H9 (cell line): ENCODE data around the gene AP1S3. TPM values are rescaled to one million over a fixed set of nuclear protein-coding genes. Genes with fewer than 3 reads are reported as not detected.

Experiments
- DNase-seq: peaks from one replicate; pipeline ENCODE4 v3.0.0-alpha.2; 2017
- H2AFZ ChIP-seq: one replicate; pipeline ENCODE4 v1.6.1; 2013; ENCODE audit warnings: mild to moderate bottlenecking, low read length, control low read depth, moderate library complexity
- H2AK5ac ChIP-seq: 2 replicates; pipeline ENCODE4 v1.6.1; 2013; ENCODE audit warnings: low read length, control low read depth, mixed read lengths; ENCODE audit not compliant: insufficient read length
- H2BK120ac ChIP-seq: one replicate; pipeline ENCODE4 v1.6.1; 2013; ENCODE audit warnings: low read depth, mild to moderate bottlenecking, low read length, control low read depth, inconsistent platforms; ENCODE audit not compliant: poor library complexity, severe bottlenecking
- H2BK12ac ChIP-seq: 2 replicates; pipeline ENCODE4 v1.6.1; 2013; ENCODE audit warnings: low read length, control low read depth, mixed read lengths, low read depth; ENCODE audit not compliant: insufficient read length
- H2BK15ac ChIP-seq: 2 replicates; pipeline ENCODE4 v1.6.1; 2013; ENCODE audit warnings: low read depth, low read length, control low read depth
- H2BK20ac ChIP-seq: one replicate; pipeline ENCODE4 v1.6.1; 2013; ENCODE audit warnings: low read depth, mild to moderate bottlenecking, low read length, control low read depth, inconsistent platforms; ENCODE audit not compliant: poor library complexity, severe bottlenecking
- H2BK5ac ChIP-seq: 2 replicates; pipeline ENCODE4 v1.6.1; 2013; ENCODE audit warnings: low read length, control low read depth, mixed read lengths; ENCODE audit not compliant: insufficient read length
- H3K14ac ChIP-seq: 2 replicates; pipeline ENCODE4 v1.6.1; 2013; ENCODE audit warnings: low read length, control low read depth; ENCODE audit not compliant: insufficient read depth
- H3K18ac ChIP-seq: 2 replicates; pipeline ENCODE4 v1.6.1; 2013; ENCODE audit warnings: low read depth, mild to moderate bottlenecking, mixed read lengths, low read length, control low read depth; ENCODE audit not compliant: insufficient read length
- H3K23ac ChIP-seq: 2 replicates; pipeline ENCODE4 v1.6.1; 2013; ENCODE audit warnings: low read length, control low read depth, mixed read lengths, low read depth; ENCODE audit not compliant: insufficient read length
- H3K23me2 ChIP-seq: 2 replicates; pipeline ENCODE4 v1.6.1; 2013; ENCODE audit warnings: low read depth, mild to moderate bottlenecking, mixed read lengths, low read length, control low read depth; ENCODE audit not compliant: insufficient read length, poor library complexity, severe bottlenecking
- H3K27ac ChIP-seq: 2 replicates; pipeline ENCODE4 v1.5.1; 2013; ENCODE audit warnings: low read length, control low read depth, mixed read lengths, low read depth; ENCODE audit not compliant: insufficient read length
- H3K27me3 ChIP-seq: 2 replicates; pipeline ENCODE4 v1.6.1; 2013; ENCODE audit warnings: low read length, control low read depth, inconsistent platforms; ENCODE audit not compliant: insufficient read depth
- H3K4ac ChIP-seq: 2 replicates; pipeline ENCODE4 v1.6.1; 2013; ENCODE audit warnings: low read depth, mild to moderate bottlenecking, control low read depth, inconsistent platforms, low read length, moderate library complexity
- H3K4me1 ChIP-seq: 2 replicates; pipeline ENCODE4 v1.6.1; 2013; ENCODE audit warnings: low read length, control low read depth, inconsistent platforms; ENCODE audit not compliant: insufficient read depth
- H3K4me2 ChIP-seq: 2 replicates; pipeline ENCODE4 v1.6.1; 2013; ENCODE audit warnings: low read length, control low read depth, mixed read lengths; ENCODE audit not compliant: insufficient read length, insufficient read depth
- H3K56ac ChIP-seq: 2 replicates; pipeline ENCODE4 v1.6.1; 2013; ENCODE audit warnings: low read depth, mild to moderate bottlenecking, mixed read lengths, low read length, control low read depth; ENCODE audit not compliant: insufficient read length
- H3K79me1 ChIP-seq: 2 replicates; pipeline ENCODE4 v1.6.1; 2013; ENCODE audit warnings: low read depth, mild to moderate bottlenecking, moderate library complexity, low read length, control low read depth, inconsistent platforms; ENCODE audit not compliant: insufficient read depth, poor library complexity, severe bottlenecking
- H3K79me2 ChIP-seq: 2 replicates; pipeline ENCODE4 v1.6.1; 2013; ENCODE audit warnings: low read length, control low read depth, inconsistent platforms; ENCODE audit not compliant: insufficient read depth
- H3K9ac ChIP-seq: 2 replicates; pipeline ENCODE4 v1.6.1; 2013; ENCODE audit warnings: low read length, control low read depth, mixed read lengths; ENCODE audit not compliant: insufficient read length; ENCODE audit errors: extremely low read depth
- H3K9me3 ChIP-seq: one replicate; pipeline ENCODE4 v1.6.1; 2013; ENCODE audit warnings: low read depth, low read length, inconsistent platforms; ENCODE audit not compliant: control insufficient read depth
- H3T11ph ChIP-seq: one replicate; pipeline ENCODE4 v1.6.1; 2013; ENCODE audit warnings: mild to moderate bottlenecking, low read length, control low read depth, inconsistent platforms
- H4K20me1 ChIP-seq: one replicate; pipeline ENCODE4 v1.6.1; 2013; ENCODE audit not compliant: control insufficient read depth, insufficient read length, insufficient read depth
- H4K5ac ChIP-seq: 2 replicates; pipeline ENCODE4 v1.6.1; 2013; ENCODE audit warnings: low read depth, mild to moderate bottlenecking, mixed read lengths, low read length, control low read depth; ENCODE audit not compliant: insufficient read length
- H4K8ac ChIP-seq: replicated peaks from 2 replicates; pipeline ENCODE4 v1.6.1; 2013; ENCODE audit warnings: low read length, control low read depth, mixed read lengths, low read depth; ENCODE audit not compliant: insufficient read length
- H4K91ac ChIP-seq: 2 replicates; pipeline ENCODE4 v1.6.1; 2013; ENCODE audit warnings: low read depth, mild to moderate bottlenecking, moderate library complexity, mixed read lengths, low read length, control low read depth; ENCODE audit not compliant: insufficient read length
- H3K27ac Mint-ChIP-seq, 3 experiments: 2 replicates in 2 of 3; 3 replicates in 1 of 3; pipeline ENCODE4 v1.8.0; 2020 to 2021; ENCODE audit warnings: mixed read lengths in 3 of 3, mild to moderate bottlenecking in 1 of 3, moderate library complexity in 1 of 3
- H3K27me3 Mint-ChIP-seq: 2 replicates; pipeline ENCODE4 v1.8.0; 2021; ENCODE audit warnings: low read depth, mild to moderate bottlenecking, moderate library complexity, mixed read lengths
- H3K36me3 Mint-ChIP-seq, 3 experiments: 2 replicates in 2 of 3; 3 replicates in 1 of 3; pipeline ENCODE4 v1.8.0; 2020 to 2021; ENCODE audit warnings: low read depth in 3 of 3, mixed read lengths in 3 of 3; ENCODE audit not compliant: insufficient read depth in 1 of 3
- H3K4me1 Mint-ChIP-seq, 2 experiments: 2 replicates each; pipeline ENCODE4 v1.8.0; 2020; ENCODE audit warnings: mixed read lengths in 2 of 2
- H3K4me3 Mint-ChIP-seq, 2 experiments: 2 replicates in 1 of 2; 3 replicates in 1 of 2; pipeline ENCODE4 v1.8.0; 2020 to 2021; ENCODE audit warnings: mild to moderate bottlenecking in 2 of 2, mixed read lengths in 2 of 2, moderate library complexity in 1 of 2
- H3K9me3 Mint-ChIP-seq, 2 experiments: 2 replicates in 1 of 2; 3 replicates in 1 of 2; pipeline ENCODE4 v1.8.0; 2020; ENCODE audit warnings: mild to moderate bottlenecking in 2 of 2, mixed read lengths in 2 of 2, moderate library complexity in 1 of 2
- WGBS: extraction: QIAGEN DNeasy Blood & Tissue Kit; methylation state at CpG from one replicate; pipeline ENCODE4 v1.1.7; 2013; ENCODE audit warnings: missing lambda C conversion rate, low lambda C conversion rate, mixed read lengths; ENCODE audit not compliant: insufficient read length; ENCODE audit errors: extremely low coverage; 5-methylcytosine and 5-hydroxymethylcytosine counted together
- total RNA-seq: library from RNA; stranded (reverse); gene quantifications from 2 replicates; pipeline ENCODE4 v1.2.1, GENCODE V29; 2021
- TF ChIP-seq, protein P1 (sequence below): fragments of 200-600 bp; sonication (generic); conservative IDR thresholded peaks from 3 replicates; pipeline ENCODE4 v1.8.0; 2021; ENCODE audit warnings: antibody characterized with exemption, mild to moderate bottlenecking

Gene AP1S3
- total RNA-seq, 1 experiment from 2014 or later = 8.7 TPM

DNA sequence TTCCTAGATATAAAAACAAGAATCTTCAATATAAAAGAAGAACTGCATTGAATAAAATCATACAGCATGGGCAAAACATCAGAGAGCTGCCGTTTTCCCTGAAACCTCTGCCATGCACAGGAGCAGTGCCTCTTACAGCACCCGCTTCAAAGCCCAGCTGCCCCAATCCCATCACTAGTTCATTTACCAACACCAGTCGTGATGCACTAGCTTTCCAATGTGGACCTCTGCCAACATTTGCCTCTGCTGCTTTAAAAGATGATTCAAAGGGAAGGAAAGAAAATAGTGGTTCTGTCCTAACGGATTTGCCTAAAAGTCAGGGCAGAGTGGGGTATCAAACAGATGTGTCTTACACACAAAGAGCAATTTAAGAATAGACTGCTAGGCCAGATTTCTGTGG is 43.4 kb upstream of the AP1S3 start:
- TF ChIP-seq, protein P1, sequence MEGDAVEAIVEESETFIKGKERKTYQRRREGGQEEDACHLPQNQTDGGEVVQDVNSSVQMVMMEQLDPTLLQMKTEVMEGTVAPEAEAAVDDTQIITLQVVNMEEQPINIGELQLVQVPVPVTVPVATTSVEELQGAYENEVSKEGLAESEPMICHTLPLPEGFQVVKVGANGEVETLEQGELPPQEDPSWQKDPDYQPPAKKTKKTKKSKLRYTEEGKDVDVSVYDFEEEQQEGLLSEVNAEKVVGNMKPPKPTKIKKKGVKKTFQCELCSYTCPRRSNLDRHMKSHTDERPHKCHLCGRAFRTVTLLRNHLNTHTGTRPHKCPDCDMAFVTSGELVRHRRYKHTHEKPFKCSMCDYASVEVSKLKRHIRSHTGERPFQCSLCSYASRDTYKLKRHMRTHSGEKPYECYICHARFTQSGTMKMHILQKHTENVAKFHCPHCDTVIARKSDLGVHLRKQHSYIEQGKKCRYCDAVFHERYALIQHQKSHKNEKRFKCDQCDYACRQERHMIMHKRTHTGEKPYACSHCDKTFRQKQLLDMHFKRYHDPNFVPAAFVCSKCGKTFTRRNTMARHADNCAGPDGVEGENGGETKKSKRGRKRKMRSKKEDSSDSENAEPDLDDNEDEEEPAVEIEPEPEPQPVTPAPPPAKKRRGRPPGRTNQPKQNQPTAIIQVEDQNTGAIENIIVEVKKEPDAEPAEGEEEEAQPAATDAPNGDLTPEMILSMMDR = no peak
- Histone ChIP-seq H3K79me1 (no peaks in the 10 kb centered on the region), H3K9ac (no peak overlapping the region), H4K5ac (no peak overlapping the region), H3K9me3 (no peaks in the 10 kb centered on the region), H3K4me2 (no peak overlapping the region), H2AK5ac (no peak overlapping the region), H3K27me3 (no peaks in the 10 kb centered on the region), H2AFZ (no peak overlapping the region), H2BK15ac (no peak overlapping the region), H4K8ac (no peak overlapping the region), H3K4ac (no peak overlapping the region), H2BK12ac (no peak overlapping the region), H2BK20ac (no peak overlapping the region), H3K27ac (no peak overlapping the region), H2BK5ac (no peak overlapping the region), H3T11ph (no peak overlapping the region), H3K23me2 (no peaks in the 10 kb centered on the region), H3K4me1 (no peaks in the 10 kb centered on the region), H4K20me1 (no peaks in the 10 kb centered on the region), H3K56ac (no peak overlapping the region), H3K18ac (no peak overlapping the region), H3K79me2 (no peaks in the 10 kb centered on the region), H2BK120ac (no peak overlapping the region), H3K14ac (no peak overlapping the region), H4K91ac (no peak overlapping the region), H3K23ac (no peak overlapping the region)
- WGBS = no CpG with 5 or more reads among the region's 4 CpGs
- no peak overlapping the region for H3K4me3 Mint-ChIP-seq
- H3K36me3 Mint-ChIP-seq = peaks cover 19 to 77% (median 63%) of the 10 kb centered on the region in 3 experiments
- no peak for DNase-seq
- H3K27ac Mint-ChIP-seq = no peak overlapping the region
- no peaks in the 10 kb centered on the region for H3K27me3 Mint-ChIP-seq
- no peaks in the 10 kb centered on the region for H3K4me1 Mint-ChIP-seq
- no peaks in the 10 kb centered on the region; a peak in 1 of 5 replicates for H3K9me3 Mint-ChIP-seq
